DMS 273 treated with DMSO at 0.1 percent for 48 hours (cell line): ENCODE measurements around the gene RBM20.

Experiments
- DNase-seq: peaks from one replicate; lab custom pipeline; 2025; lab: John Stamatoyannopoulos, UW

The RBM20 gene

DNA sequence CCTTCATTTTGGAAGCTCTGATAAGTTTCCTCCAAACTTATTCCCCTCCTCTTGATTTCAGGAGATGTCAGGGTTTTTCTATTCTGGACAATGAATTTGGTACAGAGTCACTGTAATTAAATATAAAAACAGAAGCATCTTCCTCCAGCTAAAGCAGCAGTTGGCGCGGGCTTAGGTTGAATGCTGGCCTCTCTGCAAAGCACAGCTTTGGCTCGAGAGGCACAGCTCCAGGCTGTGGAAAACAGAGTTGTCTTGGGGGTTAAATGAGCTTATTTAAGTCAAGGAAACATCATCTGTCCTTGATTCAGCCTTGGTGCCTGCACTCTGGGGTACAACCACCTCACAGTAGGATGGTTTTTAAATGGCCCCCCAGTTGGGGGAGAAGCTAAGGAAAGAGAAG is 192.6 kb downstream of the RBM20 start:
- DNase-seq: no peak

DNA sequence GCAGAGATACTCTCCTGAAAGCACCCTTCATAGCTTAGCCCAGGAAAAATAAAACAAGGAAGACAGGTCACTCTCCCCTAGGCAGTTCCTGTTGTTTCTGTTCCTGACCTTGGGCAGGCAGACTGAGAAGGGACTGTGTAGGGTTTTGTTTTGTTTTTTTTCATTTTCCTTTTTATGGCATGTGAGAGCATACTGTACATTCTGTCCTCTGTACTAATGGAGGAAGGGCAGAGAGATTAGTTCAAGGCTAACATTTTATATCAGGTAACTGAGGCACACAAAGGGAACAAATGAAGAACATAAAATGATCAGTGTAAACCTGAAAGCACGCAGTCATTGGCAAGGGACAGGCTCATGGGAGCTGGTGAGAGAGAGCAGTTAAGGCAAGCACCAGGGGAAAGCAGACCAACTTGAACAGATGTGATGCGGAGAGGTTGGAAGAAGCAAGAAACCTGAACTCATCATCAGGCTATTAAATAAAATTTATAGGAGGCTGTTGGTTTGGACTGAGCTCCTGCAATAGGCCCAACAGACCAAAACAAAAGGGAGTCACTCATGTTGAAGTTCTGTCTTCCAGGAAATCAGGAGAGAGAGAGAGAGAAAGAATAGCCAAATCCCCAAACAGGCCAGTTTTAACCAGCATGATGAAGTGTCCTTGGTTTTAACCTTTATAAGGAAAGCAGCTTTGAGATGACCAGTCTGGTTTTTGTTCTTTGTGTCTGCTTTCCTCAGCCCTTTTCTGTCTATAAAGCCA is 193.5 kb downstream of the RBM20 start:
- peak; percentile 68 for DNase-seq

GRCh38 chr10:110840225-110840922 is 196.2 kb downstream of the RBM20 start:
- DNase-seq: no peak

DNA sequence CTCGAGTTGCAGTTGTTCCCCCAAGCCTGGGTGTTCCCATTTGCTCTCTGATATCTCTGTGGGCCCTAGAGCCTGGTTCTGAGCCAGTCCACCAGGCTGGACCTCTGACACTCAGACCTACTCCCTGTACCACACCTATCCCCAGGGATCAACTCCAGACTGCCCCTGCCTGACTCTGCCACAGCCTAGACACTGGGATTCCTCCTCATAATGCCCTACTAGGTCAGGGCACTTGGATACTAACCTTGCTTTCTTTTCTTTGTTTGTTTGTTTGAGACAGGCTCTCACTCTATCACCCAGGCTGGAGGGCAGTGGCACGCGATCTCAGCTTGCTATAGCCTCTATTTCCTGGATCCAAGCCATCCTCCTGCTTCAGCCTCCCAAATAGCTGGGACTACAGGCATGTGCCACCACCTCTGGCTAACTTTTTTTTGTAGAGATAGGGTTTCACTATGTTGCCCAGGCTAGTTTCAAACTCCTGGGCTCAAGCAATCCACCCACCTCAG is 196.8 kb downstream of the RBM20 start:
- DNase-seq: no peak

DNA sequence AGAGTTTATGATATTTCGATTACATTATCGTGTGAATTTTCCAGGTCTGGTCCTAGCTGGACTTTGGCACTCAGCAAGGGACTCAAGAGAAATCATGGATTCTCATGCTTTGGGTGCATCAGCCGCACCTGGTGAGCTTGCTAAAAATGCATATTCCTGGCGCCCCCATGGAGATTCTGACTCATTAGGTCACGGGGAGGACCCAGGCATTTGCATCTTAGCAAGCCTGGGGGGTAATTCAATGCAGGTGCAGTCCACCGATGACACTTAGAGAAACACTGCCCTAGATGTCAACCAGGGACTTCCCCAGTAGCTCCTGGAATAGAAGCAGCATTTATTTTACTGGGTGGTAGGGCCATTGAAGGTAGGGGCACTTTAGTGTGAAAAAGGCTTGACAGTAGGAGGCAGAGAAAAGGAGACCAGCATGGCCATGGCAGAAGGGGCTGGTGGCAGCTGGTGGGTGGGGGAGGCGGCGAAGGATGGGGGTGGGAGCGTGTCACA is 197.7 kb downstream of the RBM20 start:
- DNase-seq: no peak

DNA sequence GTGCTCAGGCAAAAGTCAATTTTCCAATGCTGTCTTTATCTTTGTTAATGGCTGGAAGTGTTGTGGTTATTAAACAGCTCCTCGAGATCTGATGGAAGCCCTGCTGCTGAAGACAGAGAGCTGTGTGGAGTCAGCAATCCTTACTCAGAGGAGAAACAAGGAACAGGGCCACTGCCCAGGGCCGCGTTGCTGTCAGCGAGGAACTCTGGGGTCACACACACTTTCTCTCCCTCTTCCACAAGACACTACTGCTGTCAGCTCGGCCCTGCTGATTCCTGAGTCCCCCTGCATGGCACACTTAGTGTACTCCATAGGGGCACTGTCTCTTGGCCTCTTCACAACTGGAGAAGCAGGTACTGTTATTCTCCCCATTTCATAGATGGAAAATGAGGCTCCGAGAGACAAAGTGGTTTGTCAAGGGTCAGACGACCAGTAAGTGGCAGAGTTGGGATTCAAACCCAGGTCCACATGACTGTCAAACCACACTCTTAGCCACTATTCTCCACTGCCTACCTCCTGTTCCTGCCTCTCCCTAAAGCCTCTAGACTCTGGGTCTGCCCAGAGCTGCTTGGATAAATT is 198.3 kb downstream of the RBM20 start:
- peak; percentile 28 for DNase-seq

DNA sequence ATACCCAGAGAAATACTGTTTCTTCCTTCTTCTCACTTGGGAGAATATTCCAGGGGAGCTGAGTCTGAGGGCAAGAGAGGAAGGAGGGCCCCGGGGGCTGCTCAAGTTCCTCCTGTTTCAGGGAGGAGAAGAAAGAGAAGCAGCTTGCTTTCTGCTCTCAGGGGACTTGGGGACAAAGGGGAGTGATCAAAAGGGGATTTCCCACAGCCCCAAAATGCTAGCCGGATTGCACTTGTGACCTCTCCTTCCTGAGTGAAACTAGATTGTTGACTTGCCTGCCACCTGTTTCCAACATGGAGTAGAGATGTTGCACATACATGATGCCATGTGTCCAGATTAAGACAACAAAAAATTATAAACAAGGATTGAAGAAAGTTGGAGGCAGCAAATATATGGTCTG is 198.9 kb downstream of the RBM20 start:
- DNase-seq: no peak

DNA sequence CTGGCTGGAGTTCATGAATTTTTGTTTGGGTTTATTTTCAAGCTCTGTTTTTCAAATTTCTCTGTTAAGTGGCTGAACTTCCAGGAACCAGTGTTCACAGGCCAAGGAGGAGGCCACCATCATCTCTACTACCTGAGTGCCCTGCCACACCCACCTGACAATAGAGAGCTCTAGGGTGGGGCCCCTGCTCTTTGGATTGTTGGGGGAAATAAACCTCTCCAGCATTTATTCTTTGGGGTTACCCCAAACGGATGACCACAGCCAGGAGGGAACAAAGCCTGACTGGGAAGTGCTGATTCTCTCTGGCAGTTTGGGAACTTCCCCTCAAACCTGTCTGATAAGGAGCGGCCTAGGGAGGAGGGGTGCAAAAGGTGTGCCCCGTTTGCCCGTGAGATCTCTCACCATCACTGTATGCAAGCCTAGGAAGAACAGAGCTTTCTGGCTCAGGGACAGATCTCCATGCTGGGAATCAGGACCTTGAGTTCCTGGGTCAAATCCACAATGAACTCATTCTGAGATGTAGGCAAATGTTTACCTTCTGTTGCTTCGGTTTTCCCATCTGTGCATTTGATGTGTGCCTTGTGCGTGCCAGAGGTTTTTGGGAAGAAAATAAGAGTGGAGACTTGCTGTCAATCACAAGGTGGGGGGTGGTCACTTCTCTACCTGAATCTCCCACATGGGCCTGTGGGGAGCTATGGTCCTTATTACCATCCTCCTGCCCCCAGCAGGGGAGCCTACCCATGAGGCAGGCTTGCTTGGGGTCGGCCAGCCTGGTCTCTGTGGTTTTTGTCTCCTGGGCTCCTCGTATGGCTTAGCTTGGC is 199.9 kb downstream of the RBM20 start:
- peak; percentile 72 for DNase-seq

DNA sequence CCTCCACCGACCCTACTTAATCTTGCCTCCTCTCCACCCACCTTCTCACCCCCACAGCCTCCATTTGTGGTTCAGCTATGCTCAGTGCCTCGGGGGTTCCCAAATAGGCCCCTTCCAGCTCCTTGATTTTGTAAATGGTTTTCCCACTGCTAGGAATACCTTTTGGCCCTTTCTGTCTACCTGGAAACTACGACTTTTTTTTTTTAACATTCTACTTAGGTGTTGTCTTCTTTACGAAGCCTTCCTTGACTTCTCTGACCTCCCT is 200.4 kb downstream of the RBM20 start:
- no peak for DNase-seq

DNA sequence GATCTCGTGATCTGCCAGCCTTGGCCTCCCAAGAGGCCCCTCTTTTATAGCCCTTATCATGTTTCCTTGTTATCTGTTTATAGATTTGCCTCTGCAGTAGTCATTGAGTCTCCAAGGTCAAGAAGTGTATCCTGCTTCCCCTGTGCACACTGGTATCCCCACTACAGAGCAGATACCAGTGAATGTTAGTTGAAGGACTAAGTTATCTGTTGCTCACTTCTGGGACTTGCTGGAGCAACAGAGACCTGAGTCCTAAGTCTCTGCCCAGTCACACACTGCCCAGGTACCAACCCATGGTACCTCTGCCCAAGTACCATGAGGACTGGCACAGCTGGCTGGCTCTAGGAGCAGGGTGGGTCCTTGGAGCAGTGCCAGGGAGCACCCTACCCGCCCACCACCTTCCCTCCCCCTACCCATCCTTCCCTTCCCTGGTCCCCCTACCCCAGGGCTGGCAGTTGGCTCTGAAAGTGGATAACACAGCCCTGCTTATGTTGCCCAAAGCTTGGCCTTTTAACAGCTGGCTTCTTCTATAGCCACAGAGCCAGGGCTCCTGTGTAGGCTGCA is 201.1 kb downstream of the RBM20 start:
- DNase-seq: no peak

GRCh38 chr10:110845756-110846620 is 201.9 kb downstream of the RBM20 start:
- no peak for DNase-seq

GRCh38 chr10:110847374-110847773 is 203.2 kb downstream of the RBM20 start:
- DNase-seq: no peak

DNA sequence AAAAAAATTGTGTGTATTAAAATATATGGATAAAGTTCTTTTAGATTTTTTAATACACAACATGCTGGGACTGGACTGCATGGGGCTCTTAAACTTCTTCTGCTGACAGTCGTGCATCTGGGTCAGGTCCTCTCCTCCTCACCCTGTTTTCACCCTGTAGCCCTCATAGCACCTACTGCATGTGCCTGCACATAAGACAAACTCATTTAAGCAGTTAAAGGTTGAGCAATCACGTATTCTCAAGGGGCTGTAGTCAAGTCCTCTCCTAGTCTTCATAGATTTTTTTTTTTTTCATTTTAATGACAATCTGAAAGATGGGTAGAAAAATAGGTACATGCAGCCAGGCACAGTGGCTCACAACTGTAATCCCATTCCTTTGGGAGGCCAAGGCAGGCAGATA is 204.0 kb downstream of the RBM20 start:
- DNase-seq: no peak

GRCh38 chr10:110850099-110850498 is 206.0 kb downstream of the RBM20 start:
- DNase-seq: no peak

GRCh38 chr10:110851020-110851612 is 207.0 kb downstream of the RBM20 start:
- DNase-seq: no peak

DNA sequence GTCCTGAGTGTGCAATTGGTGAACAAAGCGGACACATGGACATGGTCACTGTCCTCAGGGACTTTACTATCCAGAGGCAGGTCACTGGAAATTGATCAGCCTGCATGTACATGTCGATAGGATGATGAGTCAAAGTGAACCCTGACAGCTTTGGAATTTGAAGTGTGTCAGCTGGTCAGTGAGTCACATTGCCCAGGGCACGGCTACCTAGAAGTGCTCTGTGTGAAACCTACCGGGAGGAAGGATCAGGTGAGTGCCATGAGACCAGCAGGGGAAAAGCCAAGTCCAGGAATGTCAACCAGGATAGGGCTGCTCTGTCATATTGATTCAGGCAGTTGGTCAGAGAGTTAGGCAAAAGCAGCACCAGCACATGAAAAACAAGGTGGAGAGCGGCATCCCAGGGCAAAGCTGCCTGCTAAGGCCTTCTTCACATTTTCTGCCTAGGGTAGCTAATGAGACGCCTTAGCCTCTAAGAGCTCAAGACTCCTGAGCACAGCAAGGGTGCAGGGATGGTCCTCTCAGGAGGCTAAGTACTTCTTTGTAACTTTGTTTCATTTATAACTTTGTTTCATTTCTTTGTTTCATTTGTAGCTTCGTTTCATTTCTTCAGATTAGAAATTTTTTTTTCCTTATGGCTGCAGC is 208.2 kb downstream of the RBM20 start:
- DNase-seq: no peak

DNA sequence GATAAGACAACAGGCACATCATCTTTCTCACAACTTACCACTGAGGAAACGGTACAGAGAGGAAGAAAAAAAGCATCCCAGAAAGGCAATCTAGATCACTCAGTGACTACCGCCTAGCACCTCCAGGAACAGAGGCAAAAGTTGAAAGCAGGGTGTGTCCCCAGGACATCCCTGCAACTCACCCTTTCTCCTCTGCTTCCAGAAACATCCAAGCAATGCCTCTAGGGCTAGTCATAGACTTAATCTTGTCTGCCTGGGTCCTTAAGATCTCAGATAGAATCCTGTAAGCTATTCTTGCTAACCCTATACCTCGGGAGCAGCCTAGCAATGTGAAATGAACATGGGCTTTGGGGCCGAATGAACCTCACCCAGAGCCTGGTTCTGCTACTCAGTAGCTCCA is 208.8 kb downstream of the RBM20 start:
- DNase-seq: no peak

DNA sequence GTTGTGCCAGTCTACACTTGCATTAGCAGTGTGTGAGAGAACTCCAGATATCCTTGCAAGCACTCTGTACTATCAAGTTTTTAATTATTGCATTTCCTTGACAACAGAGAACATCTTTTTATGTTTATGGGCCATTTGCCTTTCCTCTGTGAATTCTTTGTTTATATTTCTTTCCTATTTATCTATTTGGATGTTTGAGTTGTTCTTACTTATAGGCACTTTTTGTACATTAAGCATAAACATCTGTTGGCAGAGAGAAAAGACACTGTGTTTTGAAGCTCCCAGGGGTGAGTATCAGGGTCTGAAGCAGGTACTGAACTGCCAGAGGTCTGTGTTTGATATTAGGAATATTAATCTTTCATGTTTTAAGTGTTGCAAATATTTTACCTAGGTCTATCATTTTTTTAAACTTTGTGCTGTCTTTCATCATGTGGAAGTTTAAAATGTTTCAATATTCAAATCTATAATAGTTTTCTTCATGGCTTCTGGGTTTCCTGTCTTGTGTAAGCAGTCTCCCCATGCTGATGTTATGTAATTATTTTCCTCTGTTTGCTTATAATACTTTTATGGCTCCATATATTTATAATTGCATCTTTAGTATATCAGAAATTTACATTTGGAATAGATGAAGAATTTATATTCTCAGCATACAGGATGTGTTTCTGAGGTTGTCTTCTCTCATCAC is 209.9 kb downstream of the RBM20 start:
- no peak for DNase-seq
